GM12878 (cell line): Measurements from ENCODE around the gene FAM131B.

Source experiments
- CTCF ChIP-seq, 3 experiments: IDR thresholded peaks in 2 of 3; conservative IDR thresholded peaks in 1 of 3; 2 replicates each; pipeline ENCODE4 v1.5.1; 2011; ENCODE audit warnings: low read depth in 3 of 3, low read length in 3 of 3, mild to moderate bottlenecking in 3 of 3, control low read depth in 2 of 3, moderate library complexity in 2 of 3, inconsistent platforms in 1 of 3, mixed read lengths in 1 of 3; ENCODE audit not compliant: control insufficient read depth in 2 of 3, insufficient read depth in 1 of 3; ENCODE audit errors: extremely low read depth in 1 of 3
- HCFC1 ChIP-seq: fragments of 150-350 bp; IDR thresholded peaks from 2 replicates; pipeline ENCODE4 v1.6.1; 2014; ENCODE audit warnings: low read length
- POLR2AphosphoS2 ChIP-seq: IDR thresholded peaks from 2 replicates; pipeline ENCODE4 v1.6.1; 2011; ENCODE audit warnings: low read depth, mild to moderate bottlenecking, low read length, improper control_type of control experiment, moderate library complexity
- POLR2AphosphoS5 ChIP-seq: IDR thresholded peaks from 2 replicates; pipeline ENCODE4 v1.6.1; 2011; ENCODE audit warnings: mild to moderate bottlenecking, low read length, inconsistent platforms
- REST ChIP-seq: IDR thresholded peaks from 2 replicates; pipeline ENCODE4 v1.6.1; 2012; ENCODE audit warnings: mild to moderate bottlenecking, low read depth, low read length
- SREBF2 ChIP-seq: IDR thresholded peaks from 2 replicates; pipeline ENCODE4 v1.6.1; 2012; ENCODE audit warnings: mild to moderate bottlenecking, low read length
- ZBTB33 ChIP-seq: fragments of 450-650 bp; IDR thresholded peaks from 2 replicates; pipeline ENCODE4 v1.6.1; 2017; ENCODE audit warnings: mild to moderate bottlenecking

GRCh38 chr7:143343596-143343995 lies 18.9 kb downstream of the FAM131B start:
- no peak for TF ChIP-seq CTCF (IDR thresholded peaks at IDR 0.05 in 2 of 3, conservative IDR thresholded peaks at IDR 0.05 in 1 of 3; ENCODE audit: control insufficient read depth in 2 of 3, extremely low read depth in 1 of 3, insufficient read depth in 1 of 3, low read depth in 3 of 3, low read length in 3 of 3)
- no peak for TF ChIP-seq POLR2AphosphoS5
- TF ChIP-seq POLR2AphosphoS2 = no peak
- no peak for TF ChIP-seq ZBTB33
- no peak for TF ChIP-seq SREBF2
- no peak for TF ChIP-seq HCFC1
- no peak for TF ChIP-seq REST
